ENCODE data around the gene AGO4. TPM values are rescaled to one million over a fixed set of nuclear protein-coding genes. Genes with fewer than 3 reads are reported as not detected.
A peak's percentile ranks its signal among the peaks of the same experiment; 100 is the strongest.

Gene AGO4
- total and polyA plus RNA-seq, 2 of the 8 experiments (the other 6 are each of a cell fraction or from before 2014, with no cell fraction given), result 5.5 to 7.7 TPM

DNA sequence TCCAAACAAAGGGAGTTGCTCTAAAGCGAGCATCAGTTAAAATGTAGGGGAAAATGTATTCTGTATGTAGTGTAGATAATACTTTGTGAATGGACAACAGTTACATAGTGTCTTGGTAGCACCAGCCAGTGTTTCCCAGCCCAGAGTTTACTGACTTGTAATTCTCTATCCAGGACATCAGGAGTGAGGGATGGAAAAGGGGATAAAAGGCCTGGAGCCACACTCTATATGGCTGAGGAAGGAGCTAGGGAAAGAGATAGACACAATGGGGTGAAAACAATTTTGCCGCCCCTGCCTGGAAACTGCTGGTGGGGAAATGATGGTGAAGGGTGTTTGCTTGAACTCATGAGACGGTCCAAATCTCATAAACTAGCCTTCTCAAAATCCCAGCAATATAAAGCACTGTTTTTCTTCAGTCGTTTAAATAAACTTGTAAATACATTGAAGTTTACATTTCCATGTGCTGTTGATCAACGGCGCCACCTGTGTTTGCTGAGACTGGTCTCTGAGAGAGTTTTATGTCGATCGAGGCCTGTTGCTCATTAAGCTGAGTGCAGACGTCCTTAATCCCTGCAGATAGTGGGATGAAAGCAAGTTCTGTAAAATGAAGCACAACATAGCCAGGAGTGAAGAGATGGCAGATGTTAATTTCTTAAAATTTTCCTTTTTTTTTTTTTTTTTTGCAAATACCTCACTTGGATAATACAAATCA lies 47.3 kb downstream of the AGO4 start:
- H3K4me1 ChIP-seq (replicated peaks in 1 of 4; ENCODE audit: control insufficient read depth in 3 of 4, insufficient read depth in 4 of 4, low read length in 3 of 4), result peaks cover 0 to 2% (median 1%) of the 10 kb centered on the region in 4 experiments; a peak in 2 of 7 replicates
- ChIA-PET POLR2A (ENCODE audit: partially characterized antibody) (no interaction called here), CTCF (ENCODE audit: partially characterized antibody) (interaction anchor here (0.7 to 3.1 kb wide), 14 partner anchors 10 to 109 kb away, joined by 3 to 9 read pairs (median 3); partner anchors contain the start of gene AGO1)
- no peak overlapping the region for H3K4me2 ChIP-seq (ENCODE audit: insufficient read depth in 1 of 2, low read depth in 2 of 2, low read length in 2 of 2)
- no peak overlapping the region for H4K5ac ChIP-seq (ENCODE audit: insufficient read length, low read depth, low read length)
- H4K91ac ChIP-seq (replicated peaks; ENCODE audit: insufficient read length, low read length), result no peak overlapping the region
- no peak overlapping the region for H3K14ac ChIP-seq (ENCODE audit: insufficient read length)
- FAIRE-seq (peak; percentile 36), DNase-seq (ENCODE audit: low read depth in 1 of 2, low spot score in 2 of 2) (peak in 1 of 2 experiments; percentile 51)
- H4K20me1 ChIP-seq (replicated peaks in 1 of 2; ENCODE audit: control insufficient read depth in 1 of 2, insufficient read depth in 2 of 2, low read length in 2 of 2), result no peaks in the 10 kb centered on the region
- no peak overlapping the region for H3K4ac ChIP-seq (replicated peaks; ENCODE audit: insufficient read length, low read depth, low read length)
- H3K18ac ChIP-seq (ENCODE audit: extremely low read depth, low read length), result no peak overlapping the region
- no peak overlapping the region for H2AFZ ChIP-seq (ENCODE audit: low read length)
- H3K27me3 ChIP-seq (replicated peaks in 1 of 4; ENCODE audit: control insufficient read depth in 3 of 4, extremely low read depth in 1 of 4, insufficient read depth in 3 of 4, low read length in 3 of 4), result no peaks in the 10 kb centered on the region
- no peak overlapping the region for H2AK5ac ChIP-seq (ENCODE audit: low read depth, low read length)
- H2BK15ac ChIP-seq (ENCODE audit: low read length), result no peak overlapping the region
- H4K8ac ChIP-seq (ENCODE audit: extremely low read depth, insufficient read depth, low read length), result no peak overlapping the region
- no peak overlapping the region for H3K23ac ChIP-seq (ENCODE audit: insufficient read length)
- no peaks in the 10 kb centered on the region for H3K23me2 ChIP-seq (ENCODE audit: low read depth, low read length)
- no peak overlapping the region for H3K9ac ChIP-seq (replicated peaks in 1 of 4; ENCODE audit: extremely low read depth in 1 of 4, low read depth in 3 of 4, low read length in 3 of 4)
- no peak overlapping the region for H2BK120ac ChIP-seq (replicated peaks; ENCODE audit: low read depth, low read length)
- no peaks in the 10 kb centered on the region for H3K9me3 ChIP-seq (ENCODE audit: insufficient read depth in 2 of 2, low read depth in 1 of 2, low read length in 1 of 2)
- no peaks in the 10 kb centered on the region for H3K79me2 ChIP-seq (ENCODE audit: control insufficient read depth in 1 of 2, insufficient read depth in 2 of 2, low read length in 2 of 2)
- H2BK12ac ChIP-seq (ENCODE audit: low read depth, low read length), result no peak overlapping the region
- no peak overlapping the region for H3K27ac ChIP-seq (ENCODE audit: low read depth, low read length)
- WGBS, 2 experiments (ENCODE audit: extremely low coverage in 1 of 2, insufficient coverage in 1 of 2, insufficient read length in 1 of 2, insufficient replicate concordance in 2 of 2, low coverage in 1 of 2, low lambda C conversion rate in 2 of 2, missing lambda C conversion rate in 1 of 2), result 81% methylated on average over 9 of the region's 9 CpGs; no CpG with 5 or more reads in 1 of the 2 experiments
- no peak overlapping the region for H3K4me3 ChIP-seq (ENCODE audit: extremely low read depth in 1 of 4, insufficient read depth in 2 of 4, low read depth in 3 of 4, low read length in 4 of 4)
- H3K79me1 ChIP-seq (ENCODE audit: low read depth, low read length), result no peaks in the 10 kb centered on the region
- no peak overlapping the region for H3K56ac ChIP-seq (replicated peaks; ENCODE audit: insufficient read length, low read depth, low read length)
- H3K36me3 ChIP-seq (ENCODE audit: control insufficient read depth in 2 of 4, insufficient read depth in 4 of 4, low read length in 3 of 4), result peaks cover 0 to 5% (median 3%) of the 10 kb centered on the region in 4 experiments; a peak in 4 of 8 replicates
- H2BK5ac ChIP-seq (ENCODE audit: low read depth, low read length), result no peak overlapping the region
- no peak overlapping the region for H2BK20ac ChIP-seq (ENCODE audit: low read length)
- TF ChIP-seq RAD21 (IDR thresholded peaks at IDR 0.05 in 1 of 2, conservative IDR thresholded peaks at IDR 0.05 in 1 of 2; ENCODE audit: low read depth in 2 of 2, low read length in 2 of 2) (peak; percentile 26 to 29; a peak in 3 of 4 replicates), JUN (IDR thresholded peaks at IDR 0.05; ENCODE audit: low read depth, low read length) (no peak), BACH1 (IDR thresholded peaks at IDR 0.05; ENCODE audit: low read length) (no peak), CBX5 (IDR thresholded peaks at IDR 0.05; ENCODE audit: low read depth, low read length) (no peak), CBX8 (IDR thresholded peaks at IDR 0.05; ENCODE audit: borderline replicate concordance, low read depth, low read length) (no peak), SAP30 (IDR thresholded peaks at IDR 0.05; ENCODE audit: insufficient read depth, insufficient replicate concordance, low read length) (no peak), TAF7 (optimal IDR thresholded peaks at IDR 0.05; ENCODE audit: borderline replicate concordance, low read depth, low read length) (no peak)
- TF ChIP-seq, protein P1, sequence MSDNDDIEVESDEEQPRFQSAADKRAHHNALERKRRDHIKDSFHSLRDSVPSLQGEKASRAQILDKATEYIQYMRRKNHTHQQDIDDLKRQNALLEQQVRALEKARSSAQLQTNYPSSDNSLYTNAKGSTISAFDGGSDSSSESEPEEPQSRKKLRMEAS (IDR thresholded peaks at IDR 0.05), result peak; percentile 50; the same call in 1 of the 2 replicates
- TF ChIP-seq, protein P2, sequence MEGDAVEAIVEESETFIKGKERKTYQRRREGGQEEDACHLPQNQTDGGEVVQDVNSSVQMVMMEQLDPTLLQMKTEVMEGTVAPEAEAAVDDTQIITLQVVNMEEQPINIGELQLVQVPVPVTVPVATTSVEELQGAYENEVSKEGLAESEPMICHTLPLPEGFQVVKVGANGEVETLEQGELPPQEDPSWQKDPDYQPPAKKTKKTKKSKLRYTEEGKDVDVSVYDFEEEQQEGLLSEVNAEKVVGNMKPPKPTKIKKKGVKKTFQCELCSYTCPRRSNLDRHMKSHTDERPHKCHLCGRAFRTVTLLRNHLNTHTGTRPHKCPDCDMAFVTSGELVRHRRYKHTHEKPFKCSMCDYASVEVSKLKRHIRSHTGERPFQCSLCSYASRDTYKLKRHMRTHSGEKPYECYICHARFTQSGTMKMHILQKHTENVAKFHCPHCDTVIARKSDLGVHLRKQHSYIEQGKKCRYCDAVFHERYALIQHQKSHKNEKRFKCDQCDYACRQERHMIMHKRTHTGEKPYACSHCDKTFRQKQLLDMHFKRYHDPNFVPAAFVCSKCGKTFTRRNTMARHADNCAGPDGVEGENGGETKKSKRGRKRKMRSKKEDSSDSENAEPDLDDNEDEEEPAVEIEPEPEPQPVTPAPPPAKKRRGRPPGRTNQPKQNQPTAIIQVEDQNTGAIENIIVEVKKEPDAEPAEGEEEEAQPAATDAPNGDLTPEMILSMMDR (IDR thresholded peaks at IDR 0.05; ENCODE audit: control extremely low read depth in 1 of 3, insufficient read depth in 1 of 3, low read depth in 1 of 3, low read length in 3 of 3), result peak; percentile 22 to 55 (median 27); a peak in 3 of 4 replicates

All from H1 (cell line).